GM21786 (cell line): ENCODE results near the gene PLPP2.

Experiments used
- ATAC-seq: cut with Tn5 transposase; IDR thresholded peaks from one replicate; pipeline ENCODE4 v1.9.1; 2021; ENCODE audit not compliant: unreplicated experiment

PLPP2 gene

GRCh38 chr19:317710-318508 is 26.7 kb upstream of the PLPP2 start:
- ATAC-seq: no peak

- no peak for ATAC-seq
Measured at GRCh38 chr19:315811-316210, 24.6 kb upstream of the PLPP2 start.

GRCh38 chr19:313988-314815 is 23.0 kb upstream of the PLPP2 start:
- no peak for ATAC-seq

- no peak for ATAC-seq
Measured at GRCh38 chr19:313169-313987, 22.2 kb upstream of the PLPP2 start.

DNA sequence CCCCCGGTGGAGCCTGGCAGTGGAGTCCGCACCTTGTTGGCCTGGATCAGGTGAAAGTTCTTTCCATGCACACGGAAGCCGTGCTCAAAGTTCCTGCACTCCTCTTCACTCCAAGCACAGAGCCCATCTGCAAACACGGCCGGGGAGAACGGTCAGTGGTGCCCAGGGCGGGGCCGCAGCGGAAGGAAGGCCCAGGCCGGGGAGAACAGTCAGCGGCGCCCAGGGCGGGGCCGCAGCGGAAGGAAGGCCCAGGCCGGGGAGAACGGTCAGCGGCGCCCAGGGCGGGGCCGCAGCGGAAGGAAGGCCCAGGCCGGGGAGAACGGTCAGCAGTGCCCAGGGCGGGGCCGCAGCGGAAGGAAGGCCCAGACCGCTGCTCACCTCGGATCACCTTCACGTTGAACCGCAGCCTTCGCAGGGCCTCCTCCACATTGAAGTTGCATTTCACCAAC is 20.6 kb upstream of the PLPP2 start:
- no peak for ATAC-seq

GRCh38 chr19:310781-311496 is 19.7 kb upstream of the PLPP2 start:
- no peak for ATAC-seq

DNA sequence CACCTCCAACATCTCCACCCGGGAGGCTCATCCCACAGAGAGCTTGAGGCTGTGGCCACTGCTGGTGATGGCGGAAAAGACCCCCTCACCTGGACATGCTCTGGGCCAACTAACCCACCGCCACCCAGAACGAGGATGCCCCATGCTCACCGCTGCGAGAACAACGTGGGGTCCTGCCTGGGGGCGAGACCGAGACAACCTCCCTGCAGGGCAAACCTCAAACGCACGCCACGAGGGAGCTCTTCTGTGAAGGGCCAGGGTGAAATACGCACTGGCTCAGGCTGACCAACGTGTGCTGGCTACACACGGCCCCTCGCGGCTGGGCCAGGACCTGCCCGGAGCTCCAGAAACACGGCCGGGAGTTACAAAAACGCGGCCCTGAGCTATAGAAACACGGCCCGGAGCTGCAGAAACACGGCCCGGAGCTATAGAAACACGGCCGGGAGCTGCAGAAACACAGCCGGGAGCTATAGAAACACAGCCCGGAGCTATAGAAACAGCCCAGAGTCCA is 19.0 kb upstream of the PLPP2 start:
- ATAC-seq: no peak

DNA sequence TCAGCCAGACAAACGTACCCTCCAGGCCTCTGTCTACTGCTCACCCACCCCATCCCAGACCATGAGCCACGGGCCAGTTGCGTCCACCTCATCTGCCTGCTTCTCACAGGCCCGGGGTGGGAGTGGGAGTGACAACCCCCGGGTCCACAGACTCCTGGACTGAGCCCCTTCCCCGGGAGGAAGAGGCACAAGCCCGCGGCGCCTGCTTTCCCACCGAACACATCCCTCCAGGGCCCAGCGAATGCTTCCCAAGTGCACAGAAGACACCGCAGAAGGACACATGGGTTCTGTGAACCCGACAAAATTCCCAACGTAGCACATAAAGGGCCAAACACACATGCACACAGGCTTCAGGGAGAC is 18.0 kb upstream of the PLPP2 start:
- ATAC-seq: no peak

DNA sequence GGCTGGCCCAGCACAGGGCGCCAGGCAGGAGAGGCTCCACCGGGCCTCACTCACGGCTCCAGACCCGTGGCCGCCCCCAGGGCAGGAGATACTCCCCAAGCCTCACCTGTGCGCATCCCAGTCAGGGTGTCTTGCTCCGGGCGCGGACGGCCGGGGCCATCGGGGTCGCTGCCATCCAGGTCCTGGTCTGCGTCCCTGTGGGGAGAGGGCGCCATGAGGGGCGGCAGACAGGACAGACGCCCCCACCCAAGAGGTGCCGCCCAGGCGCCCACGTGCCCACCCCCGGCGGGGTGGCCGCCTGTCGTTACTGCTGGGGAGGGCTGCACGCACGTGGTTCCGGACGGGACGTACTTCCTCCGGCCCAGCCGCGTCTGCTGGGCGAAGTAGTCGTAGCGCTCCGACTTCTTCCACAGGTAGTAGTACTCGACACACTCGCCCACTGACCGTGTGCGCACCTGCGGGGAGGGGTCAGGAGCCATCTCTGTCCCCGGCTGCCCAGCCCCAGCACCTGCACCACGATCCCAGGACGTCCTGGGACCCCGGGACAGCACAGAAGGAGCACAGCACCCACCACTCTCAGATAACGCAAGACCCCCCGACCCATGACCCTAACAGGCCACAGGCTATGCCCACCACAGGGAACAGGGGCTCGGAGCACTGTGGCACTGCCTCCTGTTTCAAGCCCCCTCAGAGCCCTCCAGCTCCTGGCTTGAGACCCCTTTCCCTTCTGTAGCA is 17.4 kb upstream of the PLPP2 start:
- ATAC-seq: no peak

DNA sequence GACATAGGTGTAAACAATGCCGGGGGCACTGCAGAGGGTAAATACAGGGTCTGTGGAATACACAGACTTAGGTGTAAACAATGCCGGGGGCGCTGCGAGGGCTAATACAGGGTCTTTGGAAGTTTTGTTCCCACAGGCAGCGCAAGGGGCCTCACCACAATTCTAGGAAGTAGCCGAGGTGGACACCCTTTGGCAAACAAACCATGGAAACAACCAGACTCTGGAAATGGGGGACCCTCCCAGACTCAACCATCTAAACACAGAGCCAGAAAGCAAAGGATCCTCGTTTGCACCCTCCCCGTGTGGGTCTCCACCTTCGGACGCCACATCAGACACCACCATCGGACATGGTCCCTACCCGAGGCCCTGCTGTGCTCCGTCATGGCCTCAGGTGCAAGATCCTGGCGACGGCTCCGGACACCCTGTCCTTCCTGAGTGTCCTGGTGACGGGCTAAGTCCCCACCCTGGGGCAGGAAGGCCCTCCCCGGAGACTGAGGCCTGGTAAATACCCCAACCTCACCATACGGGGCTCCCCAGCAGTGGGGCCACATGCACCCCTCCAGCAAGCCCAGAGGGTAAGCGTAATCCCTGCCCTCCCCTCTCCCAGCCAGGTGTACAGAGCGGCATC is 16.7 kb upstream of the PLPP2 start:
- no peak for ATAC-seq

DNA sequence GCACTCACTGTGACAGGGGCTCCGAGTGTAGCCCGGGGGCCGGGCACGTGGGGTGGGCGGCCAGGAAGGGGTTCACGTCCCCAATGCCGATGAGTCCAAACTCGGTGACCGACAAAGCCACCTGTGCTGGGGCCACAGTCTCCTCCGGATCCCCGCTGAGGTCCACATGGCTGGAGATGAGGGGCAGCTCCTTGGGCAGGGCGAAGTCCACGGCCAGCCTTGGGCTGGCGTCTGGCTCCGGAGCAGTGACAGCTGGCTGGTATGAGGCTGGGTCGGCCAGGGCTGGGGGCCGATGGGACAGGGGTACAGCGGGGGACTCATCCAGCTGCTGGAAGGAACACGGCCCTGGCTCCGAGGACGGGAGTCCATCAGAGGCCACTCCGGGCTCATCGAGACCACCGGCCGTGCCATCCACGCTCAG is 15.9 kb upstream of the PLPP2 start:
- ATAC-seq: no peak

GRCh38 chr19:306151-306900 is 15.1 kb upstream of the PLPP2 start:
- ATAC-seq: no peak

GRCh38 chr19:305240-306150 is 14.3 kb upstream of the PLPP2 start:
- no peak for ATAC-seq

DNA sequence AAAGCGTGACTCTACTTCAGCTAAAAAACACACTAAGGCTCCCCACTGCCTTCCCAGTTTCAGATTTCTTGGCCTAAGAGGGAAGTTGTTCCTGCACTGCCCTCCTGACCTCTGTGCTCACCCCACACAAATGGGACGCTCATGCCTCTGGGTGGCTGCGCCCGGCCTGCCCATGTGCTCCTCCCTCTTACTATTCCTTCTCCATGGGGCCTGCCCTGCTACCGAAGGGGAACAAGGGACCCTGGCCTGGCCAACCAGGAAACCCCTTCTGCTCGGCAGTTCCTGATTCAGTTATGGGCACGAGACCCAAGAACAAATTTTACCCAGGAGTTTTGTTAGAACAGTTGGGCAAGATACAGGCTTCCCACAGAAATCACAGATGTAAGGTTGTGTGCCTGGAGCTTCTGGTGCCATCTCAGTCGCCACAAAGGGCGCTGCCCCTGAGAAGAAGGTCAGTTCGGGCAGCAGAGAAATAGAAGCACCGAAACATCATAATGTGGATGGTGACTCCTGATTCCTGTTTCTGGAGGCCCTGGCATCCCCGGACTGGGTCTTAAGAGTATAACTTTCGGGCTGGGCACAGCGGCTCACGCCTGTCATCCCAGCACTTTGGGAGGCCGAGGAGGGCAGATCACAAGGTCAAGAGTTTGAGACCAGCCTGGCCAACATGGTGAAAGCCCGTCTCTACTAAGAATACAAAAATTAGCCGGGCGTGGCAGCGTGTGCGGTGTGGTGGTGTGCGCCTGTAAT is 5.4 kb upstream of the PLPP2 start:
- no peak for ATAC-seq

DNA sequence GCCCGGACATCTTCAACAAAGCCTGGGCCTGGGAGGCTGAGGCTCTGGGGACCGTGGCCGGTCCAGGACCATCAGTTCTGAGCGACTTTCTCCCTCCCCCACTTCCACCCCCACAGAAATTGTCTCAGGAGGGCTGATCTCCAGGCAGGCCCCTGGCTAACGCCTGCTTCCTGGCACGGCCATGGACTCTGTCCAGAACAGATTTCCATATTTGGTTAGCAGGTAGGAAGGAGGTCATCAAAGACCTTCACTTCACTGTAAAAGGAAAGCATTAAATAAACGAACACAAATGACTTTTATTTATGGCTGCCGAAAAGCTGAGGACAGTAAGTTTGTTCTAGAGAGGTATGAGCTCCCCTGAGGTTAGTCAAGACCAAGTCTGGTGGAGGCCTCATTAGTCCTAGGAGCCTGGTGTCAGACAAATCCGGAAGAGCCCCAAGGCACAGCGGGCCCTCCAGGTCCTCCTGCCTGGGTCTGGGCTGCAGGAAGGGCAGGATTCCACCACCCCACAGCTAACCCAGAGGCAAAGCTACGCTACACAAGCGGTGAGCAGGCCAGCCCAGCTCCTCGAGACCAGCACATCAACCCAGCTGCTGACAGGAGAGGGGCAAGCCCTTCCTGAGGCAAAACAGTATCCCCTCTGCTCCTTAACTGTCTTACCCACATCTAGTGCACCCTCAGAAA is 4.6 kb upstream of the PLPP2 start:
- no peak for ATAC-seq

DNA sequence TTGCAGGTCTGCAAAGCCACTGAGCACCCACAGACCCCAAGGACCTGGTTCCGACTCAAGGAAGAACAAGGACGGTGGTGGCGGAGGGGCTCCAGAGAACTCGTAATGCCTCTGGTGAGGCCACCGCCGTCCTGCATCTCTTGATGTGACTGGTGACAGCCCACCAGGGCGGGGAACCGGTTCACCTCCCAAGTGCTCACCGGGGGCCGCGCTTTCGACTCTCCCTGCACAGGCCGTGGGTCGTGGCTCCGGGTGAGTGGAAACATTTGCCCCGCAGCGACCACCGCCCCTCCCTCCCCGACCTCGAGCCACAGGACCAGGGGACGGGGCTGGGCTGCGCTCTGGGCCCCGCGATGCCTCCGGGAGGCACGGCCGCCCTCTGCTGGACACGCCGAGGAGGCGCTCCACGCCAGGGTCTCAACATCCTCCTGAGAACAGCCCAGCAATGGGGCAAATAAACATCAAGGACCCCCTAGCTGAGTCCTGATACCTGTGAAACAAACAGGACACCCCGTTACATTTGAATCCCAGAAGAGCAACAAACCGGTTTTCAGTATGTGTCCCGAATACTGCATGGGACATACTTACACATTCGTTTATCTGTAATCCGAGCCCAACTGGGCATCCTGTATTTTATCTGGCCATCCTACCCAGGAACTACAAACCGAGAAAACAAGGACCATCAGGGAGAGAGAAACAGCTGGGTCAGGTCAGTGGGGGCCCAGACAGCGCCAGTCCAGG is 3.9 kb upstream of the PLPP2 start:
- ATAC-seq: no peak
